GM12891 (cell line): ENCODE results near the gene TIMP3.
A peak's percentile ranks its signal among the peaks of the same experiment; 100 is the strongest.

Source experiments
- DNase-seq: peaks from one replicate; pipeline ENCODE4 v3.0.0; 2011; ENCODE audit warnings: low spot score; ENCODE audit not compliant: insufficient read length
- FAIRE-seq: peaks from 2 replicates; lab custom pipeline; 2011; peaks lifted over from hg19 to GRCh38; lab: Jason Lieb, UNC
- PAX5 ChIP-seq: IDR thresholded peaks from 2 replicates; pipeline ENCODE4 v1.6.1; 2011; ENCODE audit warnings: low read length, moderate library complexity, mild to moderate bottlenecking; ENCODE audit not compliant: insufficient read depth, severe bottlenecking
- POLR2A ChIP-seq: IDR thresholded peaks from 2 replicates; pipeline ENCODE4 v1.6.1; 2011; ENCODE audit warnings: low read depth, low read length, control low read depth
- POLR2AphosphoS5 ChIP-seq: IDR thresholded peaks from 2 replicates; pipeline ENCODE4 v1.6.1; 2011; ENCODE audit warnings: low read depth, low read length, control low read depth
- POU2F2 ChIP-seq: IDR thresholded peaks from 2 replicates; pipeline ENCODE4 v1.6.1; 2011; ENCODE audit warnings: low read depth, mild to moderate bottlenecking, control low read depth, low read length, moderate library complexity
- SPI1 ChIP-seq: IDR thresholded peaks from 2 replicates; pipeline ENCODE4 v1.6.1; 2011; ENCODE audit warnings: low read depth, low read length, control low read depth
- TAF1 ChIP-seq: IDR thresholded peaks from 2 replicates; pipeline ENCODE4 v1.6.1; 2011; ENCODE audit warnings: low read depth, low read length, control low read depth

Gene TIMP3

GRCh38 chr22:32819120-32819519, 17.6 kb downstream of the TIMP3 start:
- DNase-seq (no peak), FAIRE-seq (no peak)
- TF ChIP-seq PAX5 (no peak), TAF1 (no peak), POLR2AphosphoS5 (no peak), SPI1 (no peak), POU2F2 (no peak), POLR2A (no peak)

GRCh38 chr22:32820131-32821119, 18.9 kb downstream of the TIMP3 start:
- FAIRE-seq: no peak
- TF ChIP-seq PAX5: no peak
- TF ChIP-seq POU2F2: no peak
- no peak for DNase-seq

- FAIRE-seq: no peak
- no peak for DNase-seq
- TF ChIP-seq POU2F2: no peak
- no peak for TF ChIP-seq TAF1
- peak; percentile 56 for TF ChIP-seq SPI1
- no peak for TF ChIP-seq POLR2A
Observed at GRCh38 chr22:32822179-32822877, 20.8 kb downstream of the TIMP3 start.

- DNase-seq: no peak
- FAIRE-seq: no peak
- TF ChIP-seq POLR2A (no peak), PAX5 (no peak), POLR2AphosphoS5 (no peak), SPI1 (no peak), TAF1 (no peak), POU2F2 (no peak)
Observed at GRCh38 chr22:32823024-32823730, 21.7 kb downstream of the TIMP3 start.

- FAIRE-seq (no peak), DNase-seq (no peak)
- TF ChIP-seq POU2F2: no peak
- no peak for TF ChIP-seq PAX5
- no peak for TF ChIP-seq POLR2A
- no peak for TF ChIP-seq TAF1
- no peak for TF ChIP-seq POLR2AphosphoS5
- no peak for TF ChIP-seq SPI1
Observed at GRCh38 chr22:32824531-32825312, 23.2 kb downstream of the TIMP3 start.

- TF ChIP-seq TAF1 (no peak), SPI1 (no peak), POLR2A (no peak), POU2F2 (no peak), PAX5 (no peak), POLR2AphosphoS5 (no peak)
- FAIRE-seq (no peak), DNase-seq (no peak)
Observed at GRCh38 chr22:32826537-32826936, 25.0 kb downstream of the TIMP3 start.

GRCh38 chr22:32827049-32827602, 25.6 kb downstream of the TIMP3 start:
- no peak for FAIRE-seq
- TF ChIP-seq TAF1: no peak
- no peak for TF ChIP-seq PAX5
- TF ChIP-seq POLR2AphosphoS5: no peak
- no peak for TF ChIP-seq POU2F2
- TF ChIP-seq SPI1: no peak
- TF ChIP-seq POLR2A: no peak
- no peak for DNase-seq

GRCh38 chr22:32828150-32828549, 26.6 kb downstream of the TIMP3 start:
- FAIRE-seq: no peak
- DNase-seq: no peak

GRCh38 chr22:32828561-32828960, 27.1 kb downstream of the TIMP3 start:
- FAIRE-seq (no peak), DNase-seq (no peak)
- no peak for TF ChIP-seq PAX5
- TF ChIP-seq SPI1: no peak
- no peak for TF ChIP-seq POLR2AphosphoS5
- TF ChIP-seq POU2F2: no peak
- TF ChIP-seq TAF1: no peak
- no peak for TF ChIP-seq POLR2A

More at GRCh38 chr22:32828150-32828549, 26.6 kb downstream of the TIMP3 start:
- TF ChIP-seq POLR2AphosphoS5 (no peak), SPI1 (no peak), POU2F2 (no peak), TAF1 (no peak), PAX5 (no peak), POLR2A (no peak)
